HG03039 (cell line): ENCODE results near the gene WDR59.
"Not testable (repeated sequence)": the region's sequence is repeated elsewhere in the genome, so short reads cannot be mapped to it uniquely, and the experiment has no call there.

Source experiments
- ATAC-seq: cut with Tn5 transposase; IDR thresholded peaks from one replicate; pipeline ENCODE4 v1.9.1; 2021; ENCODE audit warnings: mild to moderate bottlenecking, moderate library complexity; ENCODE audit not compliant: unreplicated experiment

The WDR59 gene, protein sequence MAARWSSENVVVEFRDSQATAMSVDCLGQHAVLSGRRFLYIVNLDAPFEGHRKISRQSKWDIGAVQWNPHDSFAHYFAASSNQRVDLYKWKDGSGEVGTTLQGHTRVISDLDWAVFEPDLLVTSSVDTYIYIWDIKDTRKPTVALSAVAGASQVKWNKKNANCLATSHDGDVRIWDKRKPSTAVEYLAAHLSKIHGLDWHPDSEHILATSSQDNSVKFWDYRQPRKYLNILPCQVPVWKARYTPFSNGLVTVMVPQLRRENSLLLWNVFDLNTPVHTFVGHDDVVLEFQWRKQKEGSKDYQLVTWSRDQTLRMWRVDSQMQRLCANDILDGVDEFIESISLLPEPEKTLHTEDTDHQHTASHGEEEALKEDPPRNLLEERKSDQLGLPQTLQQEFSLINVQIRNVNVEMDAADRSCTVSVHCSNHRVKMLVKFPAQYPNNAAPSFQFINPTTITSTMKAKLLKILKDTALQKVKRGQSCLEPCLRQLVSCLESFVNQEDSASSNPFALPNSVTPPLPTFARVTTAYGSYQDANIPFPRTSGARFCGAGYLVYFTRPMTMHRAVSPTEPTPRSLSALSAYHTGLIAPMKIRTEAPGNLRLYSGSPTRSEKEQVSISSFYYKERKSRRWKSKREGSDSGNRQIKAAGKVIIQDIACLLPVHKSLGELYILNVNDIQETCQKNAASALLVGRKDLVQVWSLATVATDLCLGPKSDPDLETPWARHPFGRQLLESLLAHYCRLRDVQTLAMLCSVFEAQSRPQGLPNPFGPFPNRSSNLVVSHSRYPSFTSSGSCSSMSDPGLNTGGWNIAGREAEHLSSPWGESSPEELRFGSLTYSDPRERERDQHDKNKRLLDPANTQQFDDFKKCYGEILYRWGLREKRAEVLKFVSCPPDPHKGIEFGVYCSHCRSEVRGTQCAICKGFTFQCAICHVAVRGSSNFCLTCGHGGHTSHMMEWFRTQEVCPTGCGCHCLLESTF

DNA sequence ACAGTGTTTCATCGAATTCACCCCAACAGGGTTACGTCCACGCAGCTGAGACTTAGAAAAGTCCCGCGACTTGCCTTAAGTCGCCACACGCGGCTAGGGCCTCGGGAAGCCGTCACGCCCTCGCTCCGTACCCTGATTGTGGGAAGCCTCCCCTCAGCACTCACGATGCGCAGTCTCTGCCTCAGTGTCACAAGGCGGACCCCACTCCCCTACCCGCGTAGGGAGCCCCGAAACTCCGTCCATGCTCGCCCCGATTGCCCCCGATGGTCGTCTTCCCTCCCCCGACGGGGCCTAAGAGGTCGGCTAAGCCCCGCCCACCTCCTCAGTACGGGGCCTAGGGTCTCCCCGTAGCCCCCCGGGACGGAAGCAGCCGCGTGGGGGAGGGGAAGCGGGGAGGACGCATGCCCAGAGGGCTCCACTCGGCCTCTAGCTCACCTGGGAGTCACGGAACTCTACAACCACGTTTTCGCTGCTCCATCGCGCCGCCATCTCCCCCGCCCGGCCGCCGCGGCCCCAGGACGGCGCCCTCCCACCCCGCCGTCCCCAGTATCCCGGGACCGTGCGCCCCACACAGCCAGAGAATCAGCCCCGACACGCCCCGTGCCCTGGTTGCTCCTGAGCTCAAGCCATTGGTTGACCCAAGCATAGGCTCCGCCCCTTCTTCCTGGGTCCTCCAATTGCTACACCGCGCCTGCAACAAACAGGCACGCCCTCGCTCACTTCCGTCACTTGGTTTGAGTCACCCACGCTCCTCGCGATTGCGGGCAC, at the start of gene WDR59:
WDR59 (minus strand) TSS at position 595 of the 768 bp plus-strand sequence; CDS start at position 489, 106 bp downstream.
- ATAC-seq = peak; percentile 99

DNA sequence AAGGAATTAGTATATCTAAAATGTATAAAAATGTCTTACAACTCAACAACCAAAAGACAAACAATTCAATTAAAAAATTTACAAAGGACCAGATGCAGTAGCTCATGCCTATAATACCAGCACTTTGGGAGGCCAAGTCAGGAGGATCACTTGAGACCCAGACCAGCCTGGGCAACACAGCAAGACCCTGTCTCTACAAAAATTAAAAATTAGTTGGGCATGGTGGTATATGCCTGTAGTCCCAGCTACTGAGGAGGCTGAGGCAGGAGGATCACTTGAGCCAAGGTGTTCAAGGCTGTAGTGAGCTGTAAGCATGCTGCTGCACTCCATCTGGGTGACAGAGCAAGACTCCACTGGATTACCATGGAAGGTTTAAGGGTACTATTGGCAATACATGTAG, 47.7 kb upstream of the WDR59 start:
- ATAC-seq = no peak

DNA sequence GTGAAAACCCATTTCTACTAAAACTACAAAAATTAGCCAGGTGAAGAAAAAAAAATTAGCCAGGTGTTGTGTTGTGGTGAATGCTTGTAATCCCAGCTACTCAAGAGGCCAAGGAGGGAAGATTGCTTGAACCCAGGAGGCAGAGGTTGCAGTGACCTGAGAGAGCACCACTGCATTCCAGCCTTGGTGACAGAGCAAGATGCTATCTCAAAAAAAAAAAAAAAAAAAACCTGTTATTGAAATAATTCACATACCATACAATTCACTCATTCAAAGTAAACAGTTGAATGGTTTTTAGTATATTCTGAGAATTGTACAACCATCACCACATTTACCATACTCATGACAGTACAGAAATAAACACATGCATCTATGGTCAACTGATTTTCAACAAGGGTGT, 44.9 kb upstream of the WDR59 start:
- ATAC-seq = no peak

DNA sequence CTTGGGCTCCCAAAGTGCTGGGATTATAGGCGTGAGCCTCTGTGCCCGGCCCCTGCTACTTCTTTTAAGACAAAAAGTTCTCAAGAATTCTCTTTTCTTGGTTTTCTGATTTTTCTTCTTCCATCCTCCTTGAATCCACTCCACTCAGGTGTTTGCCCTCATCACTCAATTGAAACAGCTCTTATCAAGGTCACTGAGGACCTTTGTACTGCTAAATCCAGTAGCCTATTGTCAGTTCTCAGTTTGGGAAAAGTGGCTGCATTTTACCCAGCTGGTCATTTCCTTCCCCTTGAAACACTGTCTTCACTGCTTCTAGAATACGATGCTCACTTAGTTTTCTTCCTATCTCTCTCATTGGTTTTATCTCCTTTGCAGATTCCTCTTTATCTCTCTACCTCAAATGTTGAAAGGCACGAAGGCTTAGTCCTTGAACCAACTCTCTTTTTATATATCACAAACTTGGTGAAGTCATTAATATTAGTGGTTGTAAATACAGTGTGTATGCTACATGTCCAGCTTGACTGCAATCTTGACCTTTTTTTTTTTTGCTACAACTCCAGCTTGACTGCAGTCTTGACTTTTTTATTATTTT, 43.7 kb upstream of the WDR59 start:
- no peak for ATAC-seq

DNA sequence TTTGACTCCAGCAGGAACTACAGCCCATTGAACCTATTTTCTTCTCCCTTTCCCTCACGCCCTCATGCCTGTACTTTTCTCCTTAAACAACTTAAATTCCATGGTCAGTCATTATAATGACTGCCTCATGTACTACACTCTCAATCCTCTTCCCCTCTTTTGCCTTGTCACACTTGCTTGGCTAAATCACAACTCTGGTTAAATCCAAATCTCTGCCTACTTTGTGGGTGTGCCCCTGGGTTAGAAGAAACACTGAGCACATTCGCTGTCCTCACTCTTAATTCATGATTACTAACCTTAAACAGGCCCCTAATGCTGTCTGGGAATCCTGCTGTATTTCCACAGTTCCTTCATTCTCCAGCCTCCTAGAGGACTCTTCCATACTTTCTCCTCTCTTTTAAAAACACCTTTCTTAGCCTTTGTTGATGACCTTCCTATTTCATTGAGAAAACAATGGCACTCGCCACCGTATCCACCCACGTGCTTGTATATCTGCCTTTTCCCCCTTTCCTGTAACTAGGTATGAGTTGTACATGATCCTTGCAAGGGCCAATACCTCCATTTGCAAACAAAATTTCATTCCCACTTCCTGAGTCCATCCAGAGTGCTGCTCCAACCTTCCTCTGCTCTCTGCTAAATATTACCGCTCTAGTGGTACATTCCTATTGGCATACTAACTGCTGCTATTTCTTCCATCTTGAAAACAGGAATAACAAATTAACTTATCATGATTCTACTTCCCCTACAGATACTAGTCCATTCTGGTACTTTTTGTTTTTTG, 42.8 kb upstream of the WDR59 start:
- ATAC-seq = no peak

DNA sequence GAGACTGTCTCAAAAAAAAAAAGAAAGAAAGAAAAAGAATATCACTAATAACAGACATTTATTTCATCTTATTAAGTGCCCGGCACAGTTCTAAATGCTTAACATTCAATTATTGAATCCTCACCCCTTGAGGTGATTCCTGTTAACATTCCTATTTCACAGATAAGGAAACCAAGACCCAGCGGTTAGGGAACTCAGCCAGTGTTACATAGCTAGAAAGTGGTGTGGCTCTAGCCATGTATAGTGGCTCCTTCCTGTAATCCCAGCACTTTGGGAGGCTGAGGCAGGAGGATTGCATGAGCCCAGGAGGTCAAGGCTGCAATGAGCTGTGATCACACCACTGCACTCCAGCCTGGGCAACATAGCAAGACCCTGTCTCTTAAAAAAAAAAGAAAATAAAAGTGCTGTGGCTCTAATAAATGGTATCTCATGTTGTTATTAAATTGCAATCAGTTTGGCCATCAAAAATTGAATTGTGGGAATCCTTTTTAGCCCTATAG, 42.0 kb upstream of the WDR59 start:
- ATAC-seq = no peak

DNA sequence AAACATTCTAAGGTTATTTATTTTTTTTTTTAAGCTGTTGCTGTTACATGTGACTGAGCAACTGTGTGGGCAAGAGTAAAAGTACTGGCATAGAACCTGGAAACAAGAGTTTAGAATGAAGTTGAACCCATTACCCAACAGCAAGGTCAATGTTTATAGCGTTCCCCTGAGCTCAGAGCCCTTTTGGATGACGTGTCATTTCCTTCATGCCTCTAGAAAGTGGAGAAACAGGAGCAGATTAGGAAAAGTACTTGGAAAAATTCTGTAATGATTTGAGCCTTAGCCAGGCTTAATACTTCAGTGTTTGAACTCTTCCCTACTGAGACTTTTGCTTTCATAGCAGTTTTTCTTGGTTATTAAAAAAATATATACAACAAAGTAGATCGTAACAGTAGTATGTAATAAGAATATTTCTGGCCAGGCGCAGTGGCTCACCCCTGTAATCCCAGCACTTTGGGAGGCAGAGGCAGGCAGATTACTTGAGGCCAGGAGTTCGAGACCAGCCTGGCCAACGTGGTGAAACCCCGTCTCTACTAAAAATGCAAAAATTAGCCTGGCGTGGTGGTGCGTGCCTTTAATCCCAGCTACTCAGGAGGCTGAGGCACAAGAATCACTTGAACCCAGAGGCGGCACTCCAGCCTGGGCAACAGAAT, 41.4 kb upstream of the WDR59 start:
- not testable (repeated sequence) for ATAC-seq

DNA sequence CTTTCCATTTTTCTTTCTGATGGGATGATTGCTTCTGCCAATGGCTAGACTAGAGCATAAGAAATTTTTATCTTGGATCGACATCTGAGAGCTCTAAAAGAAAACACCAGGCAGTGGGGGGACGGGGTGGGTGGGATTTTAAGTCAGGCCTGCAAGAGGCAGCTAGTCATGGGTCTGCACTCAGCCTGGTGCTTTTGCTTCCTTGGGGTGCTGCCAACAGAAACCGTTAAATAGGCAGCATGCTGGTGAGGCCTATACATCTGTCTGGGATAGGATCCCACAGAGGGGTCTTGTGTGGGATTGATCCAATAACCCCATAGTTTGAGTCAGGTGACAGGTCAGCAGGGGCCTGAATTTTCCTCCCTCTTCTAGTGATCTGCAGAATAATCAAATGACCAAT, 40.8 kb upstream of the WDR59 start:
- ATAC-seq = no peak

DNA sequence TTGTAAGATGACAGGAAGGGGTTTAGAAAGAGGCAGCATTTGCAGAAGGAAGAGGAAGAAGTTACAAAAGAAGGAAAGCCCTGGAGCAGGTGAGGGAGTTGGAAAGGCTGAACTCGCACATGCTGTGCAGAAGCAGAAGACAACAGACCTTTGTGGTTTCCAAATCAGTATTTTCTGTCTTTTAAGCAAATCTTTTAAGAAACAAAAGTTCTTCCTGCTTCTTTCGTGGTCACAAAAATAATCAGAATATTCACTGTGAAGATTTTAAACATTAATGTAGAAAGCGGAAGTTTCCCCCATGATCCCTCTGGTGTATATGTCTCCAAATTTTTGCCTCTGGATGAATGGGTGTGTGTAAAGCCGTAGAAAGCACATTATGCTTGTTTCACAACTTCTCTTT, 39.7 kb upstream of the WDR59 start:
- no peak for ATAC-seq

DNA sequence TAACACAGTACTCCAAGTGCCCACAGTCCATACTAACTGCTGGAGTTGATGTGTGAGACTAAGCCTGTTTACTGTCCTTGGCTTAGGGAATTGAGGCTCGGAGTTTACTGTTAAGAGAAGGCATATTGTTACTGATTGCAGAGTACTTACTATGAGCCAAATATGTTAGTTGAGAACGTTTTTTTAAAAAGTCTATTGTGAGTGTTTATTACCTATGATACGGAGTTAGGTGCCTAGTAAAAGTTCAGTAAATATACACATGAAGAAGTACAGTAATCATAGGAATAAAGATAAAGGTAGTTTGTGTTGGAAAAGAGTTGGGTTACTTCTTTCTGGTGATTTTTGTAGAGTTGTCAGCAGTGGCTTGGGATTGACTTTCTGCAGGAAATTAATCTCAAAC, 39.3 kb upstream of the WDR59 start:
- no peak for ATAC-seq

DNA sequence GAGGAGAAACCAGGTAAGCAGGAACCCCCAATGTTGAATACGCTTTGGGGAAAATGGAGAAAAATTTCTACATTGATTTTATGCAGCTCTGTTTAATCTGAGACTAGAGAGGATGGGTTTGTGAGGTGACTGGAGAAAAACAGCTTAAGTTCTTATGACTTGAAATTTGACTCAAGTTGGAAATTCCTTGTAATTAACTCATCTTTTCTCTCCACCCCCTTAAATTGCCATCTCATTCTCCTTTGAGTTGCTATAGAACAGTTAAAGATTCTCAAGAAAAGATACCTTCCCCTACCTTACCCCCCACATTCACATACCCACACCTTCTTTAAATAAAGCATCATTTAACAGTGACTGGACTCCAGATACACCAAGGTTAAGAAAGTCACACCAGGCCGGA, 38.1 kb upstream of the WDR59 start:
- no peak for ATAC-seq

DNA sequence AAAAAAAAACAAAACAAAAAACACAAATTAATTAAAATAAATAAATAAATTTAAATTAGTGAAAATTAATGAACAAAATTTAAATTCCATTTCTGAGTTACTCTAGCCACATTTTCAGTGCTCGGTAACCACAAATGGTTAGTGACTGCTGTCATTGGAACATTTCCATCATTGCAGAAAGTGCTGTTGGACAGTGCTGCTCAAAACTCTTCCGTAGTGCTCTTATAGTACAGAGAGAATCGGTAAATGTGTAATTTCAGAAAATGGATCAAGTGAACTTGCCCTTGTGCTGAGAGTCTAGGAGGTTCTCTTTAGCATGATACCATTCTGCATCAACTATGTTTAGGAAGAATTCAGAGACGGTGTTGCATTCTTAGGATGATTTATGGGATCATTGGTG, 37.6 kb upstream of the WDR59 start:
- no peak for ATAC-seq

DNA sequence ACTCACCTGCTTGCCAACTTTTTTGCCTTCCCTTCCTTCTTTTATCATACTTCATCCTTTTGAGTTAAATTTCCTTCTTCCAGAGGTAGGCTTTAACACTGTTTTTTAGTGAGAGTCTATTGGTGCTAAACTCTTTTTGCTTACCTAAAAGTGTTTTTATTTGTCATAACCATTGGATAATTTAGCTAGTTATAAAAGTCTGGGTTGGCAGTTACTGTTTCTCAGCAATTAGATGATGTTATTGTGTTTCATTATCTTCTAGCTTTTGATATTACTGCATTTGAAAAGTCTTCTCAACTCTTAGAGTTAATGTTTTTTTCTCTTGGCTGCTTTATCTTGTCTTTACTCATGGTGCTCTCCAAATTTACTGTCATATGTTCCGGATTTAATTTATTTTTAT, 36.5 kb upstream of the WDR59 start:
- ATAC-seq = no peak

DNA sequence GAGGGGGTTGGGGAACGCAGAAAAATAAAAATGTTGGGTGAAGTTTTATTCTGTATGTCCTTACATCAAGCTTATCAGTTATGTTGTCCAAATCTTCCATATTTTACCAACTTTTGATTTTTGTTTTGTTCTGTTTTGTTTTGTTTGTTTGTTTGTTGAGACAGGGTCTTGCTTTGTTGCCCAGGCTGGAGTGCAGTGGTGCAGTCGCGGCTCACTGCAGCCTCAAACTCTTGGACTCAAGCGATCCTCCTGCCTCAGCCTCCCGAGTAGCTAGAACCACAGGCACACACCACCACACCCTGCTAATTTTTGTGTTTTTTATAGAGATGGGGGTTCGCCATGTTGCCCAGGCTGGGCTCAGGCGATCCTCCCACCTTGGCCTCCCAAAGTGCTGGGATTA, 34.7 kb upstream of the WDR59 start:
- ATAC-seq = no peak

DNA sequence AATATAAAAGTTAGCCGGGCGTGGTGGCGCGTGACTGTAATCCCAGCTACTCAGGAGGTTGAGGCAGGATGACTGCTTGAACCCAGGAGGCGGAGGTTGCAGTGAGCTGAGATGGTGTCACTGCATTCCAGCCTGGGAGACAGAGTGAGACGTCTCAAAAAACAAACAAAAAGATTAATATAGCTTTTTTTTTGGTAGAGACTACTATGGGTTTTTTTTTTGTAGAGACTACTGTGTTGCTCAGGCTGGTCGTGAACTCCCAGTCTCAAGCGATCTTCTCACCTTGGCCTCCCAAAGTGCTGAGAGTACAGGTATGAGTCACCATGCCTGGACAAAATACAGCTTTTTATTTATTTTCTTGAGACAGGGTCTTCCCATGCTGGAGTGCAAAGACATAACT, 34.1 kb upstream of the WDR59 start:
- no peak for ATAC-seq

DNA sequence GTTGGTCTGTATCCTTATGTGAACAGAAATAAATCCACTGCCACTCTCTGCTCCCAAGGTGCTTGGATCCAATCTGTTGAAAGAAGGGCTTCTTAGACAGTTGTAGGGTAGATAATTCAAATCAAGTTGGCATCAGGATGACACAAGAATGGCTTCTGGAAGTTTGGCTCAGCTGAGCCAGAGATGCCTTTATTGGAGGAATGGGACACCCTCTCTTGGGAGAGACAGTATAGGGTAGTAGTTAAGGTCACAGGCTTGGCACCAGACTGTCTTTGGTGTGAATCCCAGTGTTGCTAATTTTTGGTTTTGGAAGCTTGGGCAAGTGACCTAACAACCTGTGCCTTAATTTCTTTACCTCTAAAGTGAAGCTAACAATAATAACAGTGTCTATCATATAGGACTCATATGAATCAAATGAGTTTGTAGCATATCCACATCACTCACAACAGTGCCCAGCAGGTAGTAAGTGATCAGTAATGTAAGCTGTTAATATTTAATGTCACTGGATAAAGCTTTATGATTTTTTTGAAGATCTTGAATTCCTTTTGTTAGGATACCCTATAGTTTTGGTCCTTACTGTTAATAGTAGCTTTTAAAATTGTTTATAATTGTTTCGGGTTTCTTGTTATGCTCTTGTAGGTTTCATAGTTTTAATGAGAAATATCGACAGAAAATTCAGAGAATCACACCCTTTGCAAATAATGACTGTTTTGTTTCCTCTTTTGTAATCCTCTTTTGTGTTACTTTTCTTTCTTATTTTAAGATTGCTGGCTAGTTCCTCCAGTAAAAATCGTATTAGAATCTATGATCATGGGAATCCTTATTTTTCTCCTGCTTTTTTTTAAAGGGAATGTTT, 33.0 kb upstream of the WDR59 start:
- no peak for ATAC-seq

DNA sequence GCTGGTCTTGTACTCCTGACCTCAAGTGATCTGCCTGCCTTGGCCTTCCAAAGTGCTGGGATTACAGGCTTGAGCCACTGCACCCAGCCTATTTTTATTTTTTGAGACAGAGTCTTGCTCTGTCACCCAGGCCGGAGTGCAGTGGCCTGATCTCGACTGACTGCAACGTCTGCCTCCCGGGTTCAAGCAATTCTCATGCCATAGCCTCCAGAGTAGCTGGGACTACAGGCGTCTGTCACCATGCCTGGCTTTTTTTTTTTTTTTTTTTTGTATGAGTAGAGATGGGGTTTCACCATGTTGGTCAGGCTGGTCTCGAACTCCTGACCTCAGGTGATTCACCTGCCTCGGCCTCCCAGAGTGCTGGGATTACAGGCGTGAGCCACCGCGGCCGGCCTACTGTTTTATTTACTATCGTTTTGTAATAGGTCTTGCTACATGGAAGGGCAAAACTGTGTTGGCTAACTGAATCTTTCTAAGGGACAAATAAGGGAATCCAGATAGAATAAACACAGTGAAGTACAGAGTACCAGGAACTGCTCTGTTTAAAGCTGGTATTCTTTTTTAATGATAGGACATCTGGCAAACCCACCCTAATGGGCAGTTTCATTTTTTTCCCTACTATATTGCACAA, 31.6 kb upstream of the WDR59 start:
- not testable (repeated sequence) for ATAC-seq

DNA sequence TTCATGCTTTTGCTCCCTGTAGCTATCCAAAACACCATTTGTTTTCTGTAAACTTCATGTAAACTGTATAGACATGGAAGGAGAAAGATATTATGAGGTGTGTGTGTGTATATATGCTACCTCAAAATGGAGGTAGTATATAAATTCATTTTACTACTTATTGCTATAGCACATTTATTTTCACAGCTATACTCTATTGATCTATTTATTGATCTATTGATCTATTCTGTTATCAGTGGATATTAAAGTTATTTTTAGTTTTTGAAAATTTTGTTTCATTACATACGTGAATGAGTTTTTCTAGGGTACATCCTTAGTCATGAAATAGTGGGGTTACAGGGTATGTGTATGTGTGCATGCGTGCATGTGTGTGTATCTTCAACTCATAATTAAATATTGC, 29.4 kb upstream of the WDR59 start:
- no peak for ATAC-seq
